Liver (tissue), 9 donors: ENCODE results near the gene WFDC12. TPM values are rescaled to one million over a fixed set of nuclear protein-coding genes. Genes with fewer than 3 reads are reported as not detected.

Experiments used
- DNase-seq: peaks from one replicate; pipeline ENCODE4 v3.0.0-alpha.2; 2017; ENCODE audit warnings: low spot score
- H3K27ac ChIP-seq, 2 donors: one replicate each; pipeline ENCODE4 v1.7.0; 2013; ENCODE audit warnings: inconsistent platforms in 2 of 2, low read length in 2 of 2, control low read depth in 1 of 2, low read depth in 1 of 2, mild to moderate bottlenecking in 1 of 2
- H3K27me3 ChIP-seq, 4 donors: one replicate each; pipeline versions ENCODE4 v1.6.1 to v1.7.0; 2013; ENCODE audit warnings: low read length in 3 of 4, inconsistent platforms in 1 of 4, mild to moderate bottlenecking in 1 of 4, moderate library complexity in 1 of 4; ENCODE audit not compliant: control insufficient read depth in 4 of 4, insufficient read depth in 4 of 4
- H3K36me3 ChIP-seq, 4 donors: one replicate each; pipeline versions ENCODE4 v1.6.1 to v1.7.0; 2013; ENCODE audit warnings: low read length in 3 of 4, mild to moderate bottlenecking in 3 of 4, low read depth in 1 of 4, moderate library complexity in 1 of 4; ENCODE audit not compliant: control insufficient read depth in 4 of 4, insufficient read depth in 3 of 4
- H3K4me1 ChIP-seq, 4 donors: one replicate each; pipeline versions ENCODE4 v1.6.1 to v1.7.0; 2013; ENCODE audit warnings: low read length in 3 of 4, mild to moderate bottlenecking in 3 of 4, moderate library complexity in 1 of 4; ENCODE audit not compliant: control insufficient read depth in 4 of 4, insufficient read depth in 4 of 4
- H3K4me3 ChIP-seq, 3 donors: one replicate each; pipeline versions ENCODE4 v1.6.1 to v1.7.0; 2013; ENCODE audit warnings: low read length in 3 of 3, control low read depth in 1 of 3, low read depth in 1 of 3, mild to moderate bottlenecking in 1 of 3
- H3K9ac ChIP-seq, 2 donors: one replicate each; pipeline ENCODE4 v1.7.0; 2013; ENCODE audit warnings: low read length in 2 of 2, mild to moderate bottlenecking in 2 of 2, moderate library complexity in 2 of 2, control low read depth in 1 of 2, low read depth in 1 of 2
- H3K9me3 ChIP-seq, 4 donors: one replicate each; pipeline versions ENCODE4 v1.6.1 to v1.7.0; 2013; ENCODE audit warnings: low read length in 3 of 4; ENCODE audit not compliant: control insufficient read depth in 4 of 4
- EGR1 ChIP-seq, 2 donors: IDR thresholded peaks; 2 replicates each; pipeline ENCODE4 v1.6.1; 2016 to 2018; ENCODE audit warnings: antibody characterized with exemption in 2 of 2, low read depth in 2 of 2
- FOXA1 ChIP-seq: IDR thresholded peaks from 2 replicates; pipeline ENCODE4 v1.6.1; 2016; ENCODE audit warnings: antibody characterized with exemption
- GABPA ChIP-seq, 2 donors: IDR thresholded peaks in 1 of 2; conservative IDR thresholded peaks in 1 of 2; 2 replicates each; pipeline ENCODE4 v1.6.1; 2016; ENCODE audit warnings: antibody characterized with exemption in 2 of 2, mild to moderate bottlenecking in 1 of 2, moderate library complexity in 1 of 2
- HNF4A ChIP-seq, 2 donors: conservative IDR thresholded peaks; 2 replicates each; pipeline ENCODE4 v1.6.1; 2016; ENCODE audit warnings: antibody characterized with exemption in 2 of 2, mild to moderate bottlenecking in 2 of 2
- JUND ChIP-seq, 2 donors: IDR thresholded peaks; 2 replicates each; pipeline ENCODE4 v1.6.1; 2016; ENCODE audit warnings: antibody characterized with exemption in 2 of 2
- NR2F2 ChIP-seq: IDR thresholded peaks from 2 replicates; pipeline ENCODE4 v1.6.1; 2016; ENCODE audit warnings: antibody characterized with exemption
- RAD21 ChIP-seq, 2 donors: IDR thresholded peaks; 2 replicates each; pipeline ENCODE4 v1.6.1; 2016; ENCODE audit warnings: antibody characterized with exemption in 2 of 2, mild to moderate bottlenecking in 2 of 2
- RXRA ChIP-seq, 2 donors: IDR thresholded peaks; 2 replicates each; pipeline ENCODE4 v1.6.1; 2017 to 2018; ENCODE audit warnings: antibody characterized with exemption in 2 of 2, mild to moderate bottlenecking in 1 of 2
- SP1 ChIP-seq: IDR thresholded peaks from 2 replicates; pipeline ENCODE4 v1.6.1; 2018; ENCODE audit warnings: antibody characterized with exemption, mild to moderate bottlenecking
- TAF1 ChIP-seq: conservative IDR thresholded peaks from 2 replicates; pipeline ENCODE4 v1.6.1; 2016; ENCODE audit warnings: antibody characterized with exemption, mild to moderate bottlenecking
- YY1 ChIP-seq: IDR thresholded peaks from 2 replicates; pipeline ENCODE4 v1.6.1; 2016; ENCODE audit warnings: antibody characterized with exemption, mild to moderate bottlenecking
- WGBS: extraction: QIAGEN DNeasy Blood & Tissue Kit; methylation state at CpG from one replicate; pipeline ENCODE4 v1.1.7; 2013; 5-methylcytosine and 5-hydroxymethylcytosine counted together
- polyA plus RNA-seq, 2 donors: library from polyadenylated mRNA; stranded (reverse) in 1 of 2; unstranded in 1 of 2; fragments of 200-250 nt in 1 of 2; fragments of >200 nt in 1 of 2; fragmentation: Nextera tagmentation in 1 of 2; extraction: Ambion mirVana in 1 of 2; gene quantifications; one replicate each; pipeline versions ENCODE4 v1.2.1 to v1.2.3, GENCODE V29; 2013 to 2015
- total RNA-seq, 2 donors: library from RNA; depleted of rRNA; stranded (reverse); fragments of >200 nt; gene quantifications; one replicate each; pipeline ENCODE4 v1.2.3, GENCODE V29; 2014
- TF ChIP-seq, protein P1 (sequence below): IDR thresholded peaks from 2 replicates; pipeline ENCODE4 v1.6.1; 2016; ENCODE audit warnings: antibody characterized with exemption, mild to moderate bottlenecking
- TF ChIP-seq, protein P2 (sequence below): IDR thresholded peaks from 2 replicates; pipeline ENCODE4 v1.6.1; 2016; ENCODE audit warnings: antibody characterized with exemption
- TF ChIP-seq, protein P3 (sequence below): fragments of 150-350 bp; IDR thresholded peaks from 2 replicates; pipeline ENCODE4 v1.5.1; 2017; ENCODE audit warnings: improper control_type of control experiment, low read depth, low read length; ENCODE audit not compliant: missing input control
- TF ChIP-seq, protein P4 (sequence below): IDR thresholded peaks from 2 replicates; pipeline ENCODE4 v1.6.1; 2016; ENCODE audit warnings: antibody characterized with exemption
- TF ChIP-seq, protein P5 (sequence below): IDR thresholded peaks from 2 replicates; pipeline ENCODE4 v1.6.1; 2016; ENCODE audit warnings: antibody characterized with exemption
- donor health status: healthy.
- donor health status: healthy.
- donor health status: healthy.
- donor health status: healthy.
- donor health status: healthy.

The WFDC12 gene
- total and polyA plus RNA-seq, 4 donors, result not detected

DNA sequence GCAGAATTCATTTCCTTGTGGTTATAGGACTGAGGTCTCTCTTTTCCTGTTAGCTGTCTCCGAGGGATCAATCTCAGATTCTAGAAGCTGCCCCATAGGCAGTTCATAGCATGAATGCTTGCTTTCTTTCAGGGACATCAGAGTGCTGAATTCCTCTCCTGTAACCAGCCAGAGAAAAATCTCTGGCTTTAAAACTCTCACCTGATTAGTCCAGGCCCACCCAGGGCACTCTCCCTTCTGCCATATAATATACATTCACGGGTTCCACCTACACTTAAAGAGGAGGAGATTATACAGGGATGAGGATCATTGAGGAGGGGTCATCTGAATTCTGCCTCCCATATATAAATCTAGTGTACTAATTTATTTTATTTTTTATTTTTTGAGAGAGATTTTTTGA, 21.2 kb downstream of the WFDC12 start:
- H3K27me3 ChIP-seq, result peaks cover 0 to 2% (median 0%) of the 10 kb centered on the region in 4 donors
- no peak overlapping the region for H3K4me3 ChIP-seq
- no peaks in the 10 kb centered on the region for H3K9me3 ChIP-seq
- TF ChIP-seq EGR1 (IDR thresholded peaks at IDR 0.05; ENCODE audit: low read depth in 2 of 2) (no peak), GABPA (IDR thresholded peaks at IDR 0.05 in 1 of 2, conservative IDR thresholded peaks at IDR 0.05 in 1 of 2) (no peak)
- 80% methylated on average over 2 of the region's 2 CpGs for WGBS
- DNase-seq, result no peak
- peaks cover 8 to 18% (median 11%) of the 10 kb centered on the region in 4 donors for H3K4me1 ChIP-seq
- no peak overlapping the region for H3K27ac ChIP-seq
- H3K9ac ChIP-seq, result no peak overlapping the region
- no peaks in the 10 kb centered on the region for H3K36me3 ChIP-seq

DNA sequence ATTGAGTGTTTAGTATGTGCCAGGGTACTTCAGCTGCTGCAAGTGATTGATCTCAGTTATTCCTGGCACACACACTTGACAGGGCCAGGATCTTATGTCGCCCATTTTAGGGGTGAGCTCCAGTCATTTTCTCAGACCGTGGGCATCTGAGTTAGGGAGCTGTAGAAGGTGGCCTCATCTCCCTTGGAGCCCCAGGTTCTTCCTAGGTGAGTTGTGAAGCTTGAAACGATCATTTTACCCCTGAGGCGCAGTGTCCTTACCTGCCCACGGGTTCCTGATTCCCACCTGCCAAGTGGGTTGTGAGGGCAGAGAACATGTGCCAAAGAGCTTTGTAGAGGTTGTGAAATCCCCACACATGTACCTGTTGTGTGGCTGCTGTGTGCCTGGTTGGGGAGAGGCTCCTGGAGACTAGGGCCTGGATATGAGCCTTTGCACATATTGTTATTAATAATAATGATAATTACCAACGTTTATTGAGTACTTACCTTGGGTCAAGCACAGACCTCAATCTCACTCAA, 22.9 kb downstream of the WFDC12 start:
- peak in 1 of 2 donors; percentile 14 for TF ChIP-seq HNF4A (conservative IDR thresholded peaks at IDR 0.05)
- no peak for TF ChIP-seq JUND (IDR thresholded peaks at IDR 0.05)
- TF ChIP-seq RXRA (IDR thresholded peaks at IDR 0.05), result peak in 1 of 2 donors; percentile 37
- Histone ChIP-seq H3K9me3 (no peaks in the 10 kb centered on the region), H3K27ac (no peak overlapping the region), H3K36me3 (no peaks in the 10 kb centered on the region), H3K9ac (no peak overlapping the region), H3K27me3 (peaks cover 2 to 11% (median 7%) of the 10 kb centered on the region in 4 donors), H3K4me3 (no peak overlapping the region), H3K4me1 (peaks cover 11 to 23% (median 16%) of the 10 kb centered on the region in 4 donors)
- 37% methylated on average over 6 of the region's 6 CpGs for WGBS
- DNase-seq, result no peak

DNA sequence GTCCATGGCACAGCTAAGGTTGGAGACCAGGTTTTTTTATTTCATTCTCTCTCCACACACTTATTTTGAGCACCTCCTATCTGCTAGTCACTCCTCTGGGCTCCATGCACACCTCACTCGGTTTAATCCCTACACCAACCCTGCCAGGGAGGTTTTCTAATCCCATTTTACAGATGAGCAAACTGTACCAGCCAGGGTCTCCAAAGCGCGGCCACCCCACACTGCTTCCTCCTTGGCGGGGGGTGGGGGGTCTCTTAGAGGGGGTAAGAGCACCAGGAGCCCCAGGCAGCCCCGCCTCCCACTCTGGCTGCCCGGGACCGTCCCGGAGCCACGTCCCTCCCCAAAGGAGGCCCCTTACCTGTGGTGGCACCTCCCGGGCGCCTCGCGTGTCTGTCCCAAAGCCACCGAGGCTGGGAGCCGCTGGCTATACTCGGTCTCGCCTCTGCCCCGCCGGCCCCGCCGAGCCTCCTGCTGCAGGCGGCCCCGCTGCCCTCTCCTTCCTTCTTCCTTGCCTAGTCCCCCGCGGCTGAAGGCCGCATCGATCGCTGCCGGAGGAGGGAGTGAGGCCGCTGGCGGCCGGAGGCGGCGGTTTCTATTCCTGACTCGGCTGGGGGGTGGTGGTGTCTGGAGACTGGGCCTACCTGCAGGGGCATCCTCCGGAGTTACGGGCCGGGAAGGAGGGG, 23.6 kb downstream of the WFDC12 start, which contains the start of gene KCNS1:
Gene KCNS1 (minus strand): TSS at position 565 of the 683 bp plus-strand sequence. CDS start 1,891 bp downstream, outside the sequence.
- Histone ChIP-seq H3K9ac (no peak within 1 kb of the TSS), H3K4me1 (peaks cover 11 to 23% (median 16%) of the 10 kb centered on the region in 4 donors), H3K27ac (no peak within 1 kb of the TSS), H3K4me3 (peak within 1 kb of the TSS in 1 of 3 donors; percentile 16), H3K36me3 (no peaks in the 10 kb centered on the region), H3K9me3 (no peaks in the 10 kb centered on the region), H3K27me3 (peaks cover 4 to 13% (median 8%) of the 10 kb centered on the region in 4 donors)
- TF ChIP-seq TAF1, result no peak
- TF ChIP-seq RXRA (IDR thresholded peaks at IDR 0.05), result no peak
- no peak for TF ChIP-seq GABPA (IDR thresholded peaks at IDR 0.05 in 1 of 2, conservative IDR thresholded peaks at IDR 0.05 in 1 of 2)
- no peak for TF ChIP-seq NR2F2
- TF ChIP-seq, protein P1, sequence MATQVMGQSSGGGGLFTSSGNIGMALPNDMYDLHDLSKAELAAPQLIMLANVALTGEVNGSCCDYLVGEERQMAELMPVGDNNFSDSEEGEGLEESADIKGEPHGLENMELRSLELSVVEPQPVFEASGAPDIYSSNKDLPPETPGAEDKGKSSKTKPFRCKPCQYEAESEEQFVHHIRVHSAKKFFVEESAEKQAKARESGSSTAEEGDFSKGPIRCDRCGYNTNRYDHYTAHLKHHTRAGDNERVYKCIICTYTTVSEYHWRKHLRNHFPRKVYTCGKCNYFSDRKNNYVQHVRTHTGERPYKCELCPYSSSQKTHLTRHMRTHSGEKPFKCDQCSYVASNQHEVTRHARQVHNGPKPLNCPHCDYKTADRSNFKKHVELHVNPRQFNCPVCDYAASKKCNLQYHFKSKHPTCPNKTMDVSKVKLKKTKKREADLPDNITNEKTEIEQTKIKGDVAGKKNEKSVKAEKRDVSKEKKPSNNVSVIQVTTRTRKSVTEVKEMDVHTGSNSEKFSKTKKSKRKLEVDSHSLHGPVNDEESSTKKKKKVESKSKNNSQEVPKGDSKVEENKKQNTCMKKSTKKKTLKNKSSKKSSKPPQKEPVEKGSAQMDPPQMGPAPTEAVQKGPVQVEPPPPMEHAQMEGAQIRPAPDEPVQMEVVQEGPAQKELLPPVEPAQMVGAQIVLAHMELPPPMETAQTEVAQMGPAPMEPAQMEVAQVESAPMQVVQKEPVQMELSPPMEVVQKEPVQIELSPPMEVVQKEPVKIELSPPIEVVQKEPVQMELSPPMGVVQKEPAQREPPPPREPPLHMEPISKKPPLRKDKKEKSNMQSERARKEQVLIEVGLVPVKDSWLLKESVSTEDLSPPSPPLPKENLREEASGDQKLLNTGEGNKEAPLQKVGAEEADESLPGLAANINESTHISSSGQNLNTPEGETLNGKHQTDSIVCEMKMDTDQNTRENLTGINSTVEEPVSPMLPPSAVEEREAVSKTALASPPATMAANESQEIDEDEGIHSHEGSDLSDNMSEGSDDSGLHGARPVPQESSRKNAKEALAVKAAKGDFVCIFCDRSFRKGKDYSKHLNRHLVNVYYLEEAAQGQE, result no peak
- TF ChIP-seq, protein P2, sequence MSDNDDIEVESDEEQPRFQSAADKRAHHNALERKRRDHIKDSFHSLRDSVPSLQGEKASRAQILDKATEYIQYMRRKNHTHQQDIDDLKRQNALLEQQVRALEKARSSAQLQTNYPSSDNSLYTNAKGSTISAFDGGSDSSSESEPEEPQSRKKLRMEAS, result no peak
- TF ChIP-seq JUND (IDR thresholded peaks at IDR 0.05), result no peak
- TF ChIP-seq, protein P3, sequence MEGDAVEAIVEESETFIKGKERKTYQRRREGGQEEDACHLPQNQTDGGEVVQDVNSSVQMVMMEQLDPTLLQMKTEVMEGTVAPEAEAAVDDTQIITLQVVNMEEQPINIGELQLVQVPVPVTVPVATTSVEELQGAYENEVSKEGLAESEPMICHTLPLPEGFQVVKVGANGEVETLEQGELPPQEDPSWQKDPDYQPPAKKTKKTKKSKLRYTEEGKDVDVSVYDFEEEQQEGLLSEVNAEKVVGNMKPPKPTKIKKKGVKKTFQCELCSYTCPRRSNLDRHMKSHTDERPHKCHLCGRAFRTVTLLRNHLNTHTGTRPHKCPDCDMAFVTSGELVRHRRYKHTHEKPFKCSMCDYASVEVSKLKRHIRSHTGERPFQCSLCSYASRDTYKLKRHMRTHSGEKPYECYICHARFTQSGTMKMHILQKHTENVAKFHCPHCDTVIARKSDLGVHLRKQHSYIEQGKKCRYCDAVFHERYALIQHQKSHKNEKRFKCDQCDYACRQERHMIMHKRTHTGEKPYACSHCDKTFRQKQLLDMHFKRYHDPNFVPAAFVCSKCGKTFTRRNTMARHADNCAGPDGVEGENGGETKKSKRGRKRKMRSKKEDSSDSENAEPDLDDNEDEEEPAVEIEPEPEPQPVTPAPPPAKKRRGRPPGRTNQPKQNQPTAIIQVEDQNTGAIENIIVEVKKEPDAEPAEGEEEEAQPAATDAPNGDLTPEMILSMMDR, result no peak
- no peak for TF ChIP-seq FOXA1
- TF ChIP-seq, protein P4, sequence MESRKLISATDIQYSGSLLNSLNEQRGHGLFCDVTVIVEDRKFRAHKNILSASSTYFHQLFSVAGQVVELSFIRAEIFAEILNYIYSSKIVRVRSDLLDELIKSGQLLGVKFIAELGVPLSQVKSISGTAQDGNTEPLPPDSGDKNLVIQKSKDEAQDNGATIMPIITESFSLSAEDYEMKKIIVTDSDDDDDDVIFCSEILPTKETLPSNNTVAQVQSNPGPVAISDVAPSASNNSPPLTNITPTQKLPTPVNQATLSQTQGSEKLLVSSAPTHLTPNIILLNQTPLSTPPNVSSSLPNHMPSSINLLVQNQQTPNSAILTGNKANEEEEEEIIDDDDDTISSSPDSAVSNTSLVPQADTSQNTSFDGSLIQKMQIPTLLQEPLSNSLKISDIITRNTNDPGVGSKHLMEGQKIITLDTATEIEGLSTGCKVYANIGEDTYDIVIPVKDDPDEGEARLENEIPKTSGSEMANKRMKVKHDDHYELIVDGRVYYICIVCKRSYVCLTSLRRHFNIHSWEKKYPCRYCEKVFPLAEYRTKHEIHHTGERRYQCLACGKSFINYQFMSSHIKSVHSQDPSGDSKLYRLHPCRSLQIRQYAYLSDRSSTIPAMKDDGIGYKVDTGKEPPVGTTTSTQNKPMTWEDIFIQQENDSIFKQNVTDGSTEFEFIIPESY, result no peak
- TF ChIP-seq SP1, result no peak
- TF ChIP-seq, protein P5, sequence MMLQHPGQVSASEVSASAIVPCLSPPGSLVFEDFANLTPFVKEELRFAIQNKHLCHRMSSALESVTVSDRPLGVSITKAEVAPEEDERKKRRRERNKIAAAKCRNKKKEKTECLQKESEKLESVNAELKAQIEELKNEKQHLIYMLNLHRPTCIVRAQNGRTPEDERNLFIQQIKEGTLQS, result no peak
- TF ChIP-seq YY1, result no peak
- TF ChIP-seq RAD21 (IDR thresholded peaks at IDR 0.05), result no peak
- WGBS, result 9% methylated on average over 38 of the region's 38 CpGs
- no peak for DNase-seq
